Left ventricle myocardium superior (tissue), 1 donor: ENCODE measurements around the gene PAX7. TPM values are rescaled to one million over a fixed set of nuclear protein-coding genes. Genes with fewer than 3 reads are reported as not detected.
"Not testable (repeated sequence)": the region's sequence is repeated elsewhere in the genome, so short reads cannot be mapped to it uniquely, and the experiment has no call there.

Experiments used
- ATAC-seq: fragments of 200-7000 bp; cut with Tn5 transposase; one replicate; pipeline ENCODE4 v1.9.1; 2020; ENCODE audit warnings: mild to moderate bottlenecking, moderate library complexity
- DNase-seq: peaks from one replicate; pipeline ENCODE4 v3.0.0-alpha.2; 2020
- intact Hi-C: fragments of 100-400 bp; cut with micrococcal nuclease; formaldehyde crosslinking; loops from one replicate; pipeline ENCODE4 v1.11.0; 2022
- total RNA-seq: library from RNA; stranded (reverse); fragmentation: NEBNext Ultra II Directional; extraction: Animal tissue kit (Norgen Biotek cat#: 25700); gene quantifications from one replicate; pipeline ENCODE4 v1.2.1, GENCODE V29; 2021
- donor health status: DM: no; HTN: yes; CAD: no; lungs with severe emphysema.

Gene PAX7
- total RNA-seq, 1 donor from 2014 or later = not detected

DNA sequence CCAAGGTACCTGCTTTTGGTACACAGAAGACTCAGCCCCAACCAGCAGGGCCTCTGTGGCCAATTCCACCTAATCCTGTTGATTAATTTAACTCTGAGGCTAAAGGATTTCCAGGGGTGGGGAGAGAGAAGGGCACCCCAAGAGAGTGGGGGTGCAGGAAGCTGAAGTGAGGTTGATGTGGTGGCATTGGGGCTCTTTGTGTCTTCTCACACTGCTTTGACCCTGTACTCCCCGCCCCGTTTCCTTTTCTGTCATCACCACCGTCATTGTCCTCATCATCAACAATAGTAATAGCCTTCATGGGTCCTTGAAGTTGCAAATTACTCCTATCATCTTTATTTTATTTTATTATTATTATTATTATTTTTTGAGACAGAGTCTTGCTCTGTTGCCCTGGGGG, 55.9 kb downstream of the PAX7 start:
- no peak for ATAC-seq
- DNase-seq = no peak
- intact Hi-C loops = no loop called here

DNA sequence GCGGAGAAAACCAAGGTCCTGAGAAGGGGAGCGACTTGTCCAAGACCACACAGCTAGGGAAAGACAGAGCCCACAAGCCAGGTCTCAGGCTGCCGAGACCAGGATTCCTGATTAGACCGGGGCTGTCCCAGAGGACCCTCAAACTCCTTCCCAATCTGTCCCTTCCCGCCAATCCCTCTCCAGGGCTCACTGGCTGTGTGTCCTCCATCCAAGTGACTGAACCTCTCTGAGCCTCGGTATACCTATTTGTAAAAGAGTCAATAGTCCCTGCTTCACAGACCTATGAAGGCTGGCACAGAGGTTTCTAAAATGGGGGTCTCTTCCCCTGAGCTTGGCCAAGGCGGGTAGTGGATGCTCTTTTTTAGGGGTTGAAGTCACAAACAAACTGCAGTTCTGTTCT, 56.6 kb downstream of the PAX7 start:
- ATAC-seq (no peak), DNase-seq (no peak)
- intact Hi-C loops = no loop called here

- intact Hi-C loops = no loop called here
- no peak for ATAC-seq
- DNase-seq = no peak
These were observed 61.0 kb downstream of the PAX7 start for GRCh38 chr1:18691648-18692047.

DNA sequence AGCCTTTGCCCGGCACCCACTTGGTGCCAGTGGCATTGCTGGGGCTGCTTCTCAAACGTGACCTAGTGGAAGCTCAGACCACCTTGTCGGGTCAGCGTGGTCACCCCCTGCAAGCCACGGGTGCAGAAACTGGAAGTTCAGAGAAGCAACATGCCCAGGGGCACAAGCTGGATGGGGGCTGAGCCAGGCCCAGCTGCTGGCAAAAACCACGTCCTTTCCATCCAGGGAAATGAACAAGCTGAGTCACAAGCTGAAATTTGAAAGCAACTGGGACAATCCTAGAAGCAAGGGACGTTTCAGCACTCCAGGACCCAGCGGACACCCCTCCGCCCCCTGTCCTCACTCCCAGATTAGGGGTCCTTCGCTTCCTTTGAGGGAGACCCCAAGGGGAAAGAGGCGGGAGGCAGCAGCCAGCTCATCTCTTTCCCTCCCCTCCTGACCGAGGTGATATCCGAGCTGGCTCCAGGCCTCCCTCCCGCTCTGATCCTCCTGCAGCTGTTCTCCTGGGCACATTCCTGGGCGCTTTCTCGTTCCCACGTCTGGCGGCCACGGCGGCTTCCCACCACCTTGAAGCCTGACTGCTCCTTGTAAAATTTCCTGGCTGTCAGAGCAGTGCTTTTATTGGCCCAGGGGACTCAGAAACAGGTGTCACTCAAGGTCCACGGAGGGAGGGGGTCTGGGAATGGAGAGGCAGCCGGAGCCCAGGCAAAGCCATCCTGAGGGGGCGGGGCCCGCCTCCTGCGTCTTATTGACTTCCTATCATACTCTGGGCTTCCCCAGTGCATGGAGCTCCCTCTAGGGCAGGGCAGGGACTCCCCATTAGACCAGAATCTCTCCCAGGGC, 62.8 kb downstream of the PAX7 start:
- ATAC-seq (no peak), DNase-seq (no peak)
- intact Hi-C loops = no loop called here

GRCh38 chr1:18694289-18694688, 63.6 kb downstream of the PAX7 start:
- DNase-seq, ATAC-seq, intact Hi-C loops: not testable (repeated sequence)

GRCh38 chr1:18697541-18697940, 66.9 kb downstream of the PAX7 start:
- ATAC-seq (no peak), DNase-seq (no peak)
- intact Hi-C loops = no loop called here

GRCh38 chr1:18700530-18700929, 69.9 kb downstream of the PAX7 start:
- no peak for DNase-seq
- intact Hi-C loops = no loop called here
- no peak for ATAC-seq

DNA sequence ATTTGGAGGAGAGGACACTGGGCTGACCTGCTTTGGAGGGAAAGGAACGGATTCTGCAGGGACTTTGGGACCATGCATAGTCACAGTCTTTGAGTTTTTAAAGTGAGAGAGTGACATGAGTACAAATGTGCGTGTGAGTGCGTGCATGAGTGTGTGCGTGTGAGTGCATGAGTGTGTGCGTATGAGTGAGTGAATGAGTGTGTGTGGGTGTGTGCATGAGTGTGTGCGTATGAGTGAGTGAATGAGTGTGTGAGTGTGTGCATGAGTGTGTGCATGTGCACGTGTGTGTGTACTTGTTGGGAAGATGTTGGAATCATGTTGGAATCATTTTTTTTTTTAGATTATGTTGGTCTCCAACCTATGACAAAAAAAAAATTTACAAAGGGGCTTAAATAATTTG, 70.5 kb downstream of the PAX7 start:
- ATAC-seq = no peak
- no peak for DNase-seq
- intact Hi-C loops = no loop called here

DNA sequence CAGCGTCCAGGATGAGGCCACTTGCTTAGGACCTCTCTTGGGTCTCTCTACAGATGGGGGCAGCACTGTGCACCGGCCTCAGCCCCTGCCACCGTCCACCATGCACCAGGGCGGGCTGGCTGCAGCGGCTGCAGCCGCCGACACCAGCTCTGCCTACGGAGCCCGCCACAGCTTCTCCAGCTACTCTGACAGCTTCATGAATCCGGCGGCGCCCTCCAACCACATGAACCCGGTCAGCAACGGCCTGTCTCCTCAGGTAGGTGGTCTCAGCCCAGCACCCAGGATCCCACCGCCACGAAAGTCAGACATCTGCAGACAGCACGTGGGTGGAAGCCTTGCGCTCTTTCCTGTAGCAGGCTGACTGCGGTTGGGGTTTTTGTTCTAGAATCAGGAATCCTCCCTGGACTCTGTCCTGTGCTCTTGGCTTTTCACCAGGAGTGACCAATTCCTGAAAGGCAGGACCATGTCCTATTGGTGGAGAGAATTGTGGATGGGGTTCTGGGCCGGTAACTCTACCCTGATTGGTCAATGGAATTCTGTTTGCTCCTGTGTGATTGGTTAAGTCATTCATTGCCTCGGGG, 72.5 kb downstream of the PAX7 start:
- no peak for ATAC-seq
- intact Hi-C loops = no loop called here

GRCh38 chr1:18705811-18706210, 75.2 kb downstream of the PAX7 start:
- no peak for DNase-seq
- ATAC-seq = no peak
- intact Hi-C loops = no loop called here

More for the DNA sequence above, 72.5 kb downstream of the PAX7 start:
- no peak for DNase-seq

DNA sequence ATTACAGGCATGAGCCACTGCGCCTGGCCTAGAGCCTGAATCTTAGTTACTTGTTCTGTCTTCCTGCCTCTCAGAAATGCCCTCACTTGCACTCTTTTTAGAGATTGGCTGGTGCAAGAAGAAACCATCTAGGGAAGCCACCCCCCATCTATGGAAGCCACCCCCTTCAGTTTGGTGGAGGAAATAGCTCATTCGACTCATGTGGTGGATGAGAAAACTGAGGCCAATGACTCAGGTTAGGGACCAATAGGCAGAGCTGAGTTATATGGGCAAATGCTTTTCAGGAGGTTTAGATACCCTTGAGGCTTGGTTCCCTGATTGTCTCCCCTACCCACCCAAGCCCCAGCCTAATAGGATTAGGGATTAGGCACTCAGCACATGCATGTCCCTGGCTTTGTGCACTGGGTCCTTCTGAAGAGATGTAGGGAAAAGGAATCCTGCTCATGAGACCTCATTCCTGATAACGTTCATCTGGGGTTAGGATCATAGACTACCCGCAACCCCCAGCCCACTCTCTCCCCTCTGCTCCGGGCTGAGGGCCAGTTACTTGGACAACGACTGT, 77.1 kb downstream of the PAX7 start:
- no peak for ATAC-seq
- intact Hi-C loops = no loop called here

DNA sequence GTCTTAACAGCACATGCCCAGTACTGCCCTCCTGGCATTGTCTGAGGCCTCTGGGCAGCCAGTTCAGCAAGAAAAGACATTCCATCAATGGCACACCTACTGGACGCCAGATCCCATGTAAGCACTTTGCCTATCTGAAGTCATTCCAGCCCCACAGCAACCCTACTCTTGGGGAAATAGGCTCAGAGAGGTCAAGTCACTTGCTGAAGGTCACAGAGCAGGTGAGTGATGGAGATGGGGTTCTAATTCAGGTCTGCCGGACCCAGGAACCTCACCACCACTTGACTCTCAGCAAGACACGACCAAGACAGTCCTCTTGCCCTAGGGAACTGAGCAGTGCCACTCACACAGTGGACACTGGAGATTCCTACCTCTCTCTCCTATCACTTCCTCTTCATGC, 79.4 kb downstream of the PAX7 start:
- intact Hi-C loops = no loop called here
- ATAC-seq = no peak
- DNase-seq = no peak

More for the DNA sequence above, 77.1 kb downstream of the PAX7 start:
- DNase-seq = no peak

DNA sequence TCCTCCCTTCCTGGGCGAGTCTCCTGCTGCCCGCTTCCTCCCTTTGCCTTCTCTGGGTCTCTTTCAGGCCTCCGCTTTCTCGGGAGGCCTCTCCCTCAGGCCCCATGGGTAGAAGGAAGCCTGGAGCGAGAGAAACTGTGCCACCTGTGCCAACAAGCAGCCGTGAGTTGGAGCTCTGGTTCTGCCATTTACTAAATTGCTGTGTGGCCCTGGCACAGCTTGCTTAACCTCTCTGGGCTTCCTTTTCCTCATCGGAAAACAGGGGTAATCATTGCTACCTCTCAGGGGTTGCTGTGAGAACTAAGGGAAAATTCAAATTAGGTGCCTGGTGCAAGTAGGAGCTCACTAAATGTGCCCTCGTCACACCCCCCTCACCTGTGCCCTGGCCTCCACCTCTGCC, 80.4 kb downstream of the PAX7 start:
- intact Hi-C loops = no loop called here
- no peak for ATAC-seq
- DNase-seq = no peak

DNA sequence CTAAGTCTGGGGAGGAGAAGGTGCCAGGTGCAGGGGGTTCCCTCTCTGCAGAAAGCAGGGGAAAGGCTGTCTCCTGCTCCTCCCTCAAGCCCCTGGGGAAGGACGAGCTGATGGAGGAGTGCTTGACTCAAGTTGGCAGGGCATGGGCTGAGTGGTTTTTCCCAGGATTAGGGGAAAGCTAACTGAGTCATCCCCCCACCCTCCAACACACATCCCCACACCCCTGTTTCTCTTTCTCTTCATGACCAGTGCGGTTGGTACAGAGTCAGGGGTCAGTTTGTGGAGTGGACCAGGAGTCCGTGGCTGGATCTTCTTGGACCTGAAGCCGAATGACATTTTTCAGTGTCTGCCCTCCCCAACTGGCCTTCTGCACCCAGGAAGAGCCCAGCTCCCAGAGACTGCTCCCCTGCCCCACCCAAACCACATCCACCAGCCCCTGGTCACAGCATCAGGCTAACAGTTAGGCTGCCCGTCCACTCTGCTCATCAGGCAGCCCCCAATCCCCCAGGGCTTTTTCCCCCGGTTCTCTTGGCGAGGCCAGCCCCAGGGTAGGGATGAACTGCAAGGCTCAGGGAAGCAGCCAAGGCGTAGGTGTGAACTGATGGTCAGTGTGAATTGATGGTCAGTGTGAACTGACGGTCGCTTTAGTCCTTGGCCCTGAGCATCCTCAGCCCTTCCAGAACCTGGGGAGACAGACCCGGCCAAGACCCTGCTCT, 81.0 kb downstream of the PAX7 start:
- ATAC-seq (no peak), DNase-seq (no peak)
- intact Hi-C loops = no loop called here

DNA sequence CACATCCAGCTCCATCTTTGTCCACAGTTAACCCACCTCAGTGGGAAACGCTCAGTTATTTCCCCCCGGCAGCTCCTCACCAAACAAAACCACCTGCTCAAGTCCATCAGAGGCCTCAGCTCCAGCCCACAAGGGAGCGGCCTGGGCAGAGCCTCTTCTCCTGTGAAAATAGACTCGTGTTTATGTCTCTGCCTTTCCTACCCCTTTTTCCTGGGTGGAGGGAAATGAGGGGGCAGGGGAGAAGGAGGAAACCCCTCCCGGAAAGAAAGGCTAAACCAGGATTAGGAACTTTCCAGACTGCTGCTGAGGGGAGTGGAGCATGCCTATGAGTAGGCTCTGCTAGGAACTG, 81.6 kb downstream of the PAX7 start:
- intact Hi-C loops = no loop called here
- no peak for ATAC-seq
- DNase-seq = no peak

DNA sequence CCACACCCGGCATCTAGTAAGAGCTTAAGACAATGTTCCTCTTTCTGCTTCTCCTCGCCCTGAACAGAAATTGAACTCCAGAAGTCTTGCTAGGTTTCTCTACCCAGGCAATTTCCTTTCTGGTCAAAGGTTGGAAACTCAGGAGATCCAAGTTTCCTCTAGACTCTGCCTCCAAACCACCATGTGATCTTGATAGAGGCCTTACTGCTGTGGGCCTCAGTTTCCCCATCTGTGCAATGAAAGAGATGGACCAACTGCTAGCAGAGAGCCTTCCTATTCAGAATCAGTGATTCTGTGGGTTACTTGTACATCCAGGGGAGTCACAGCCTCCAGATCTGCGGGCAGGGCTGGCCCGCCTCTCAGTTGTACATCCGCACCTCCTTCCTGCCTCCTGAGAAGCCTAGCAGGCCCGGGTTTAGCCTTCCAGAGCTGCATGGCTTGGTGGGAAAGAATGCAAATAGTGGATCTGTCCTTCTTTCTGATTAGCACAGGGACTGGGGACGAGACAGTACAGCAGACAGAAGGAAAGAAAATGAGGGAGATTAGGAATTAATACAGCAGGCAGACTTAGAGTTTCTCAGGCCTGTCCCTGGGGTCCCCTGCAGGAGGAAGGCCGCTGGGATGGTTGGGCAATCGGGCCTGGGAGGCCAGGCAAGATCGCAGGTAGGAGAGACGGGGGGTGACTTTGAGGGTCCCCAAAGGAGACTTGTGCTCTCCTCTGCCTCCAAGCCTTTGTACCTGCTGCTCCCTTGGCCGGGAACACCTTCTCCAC, 83.9 kb downstream of the PAX7 start:
- intact Hi-C loops = no loop called here
- DNase-seq = no peak
- no peak for ATAC-seq

GRCh38 chr1:18716112-18716784, 85.6 kb downstream of the PAX7 start:
- intact Hi-C loops = no loop called here
- ATAC-seq = no peak
- no peak for DNase-seq

GRCh38 chr1:18716785-18717678, 86.4 kb downstream of the PAX7 start:
- intact Hi-C loops = no loop called here
- ATAC-seq (no peak), DNase-seq (no peak)
